Right lobe of liver (tissue), 4 donors: Measurements from ENCODE around the gene NTN4.
A peak's percentile ranks its signal among the peaks of the same experiment; 100 is the strongest.

Experiments used
- POLR2A ChIP-seq: fragments of 450-650 bp; IDR thresholded peaks from one replicate; pipeline ENCODE4 v1.6.1; 2017; ENCODE audit warnings: antibody characterized with exemption, mild to moderate bottlenecking
- TF ChIP-seq, protein P1 (sequence below), 4 donors: fragments of 200-600 bp in 3 of 4; fragments of 450-650 bp in 1 of 4; IDR thresholded peaks; one replicate each; pipeline versions ENCODE4 v1.5.1 to v1.8.0; 2016 to 2022; ENCODE audit warnings: antibody characterized with exemption in 4 of 4, mild to moderate bottlenecking in 2 of 4
- donor health status: DM: no; HTN: no; CAD: no.
- donor health status: DM: no; HTN: no; CAD: no.
- donor health status: DM: no; HTN: yes; CAD: no.

DNA sequence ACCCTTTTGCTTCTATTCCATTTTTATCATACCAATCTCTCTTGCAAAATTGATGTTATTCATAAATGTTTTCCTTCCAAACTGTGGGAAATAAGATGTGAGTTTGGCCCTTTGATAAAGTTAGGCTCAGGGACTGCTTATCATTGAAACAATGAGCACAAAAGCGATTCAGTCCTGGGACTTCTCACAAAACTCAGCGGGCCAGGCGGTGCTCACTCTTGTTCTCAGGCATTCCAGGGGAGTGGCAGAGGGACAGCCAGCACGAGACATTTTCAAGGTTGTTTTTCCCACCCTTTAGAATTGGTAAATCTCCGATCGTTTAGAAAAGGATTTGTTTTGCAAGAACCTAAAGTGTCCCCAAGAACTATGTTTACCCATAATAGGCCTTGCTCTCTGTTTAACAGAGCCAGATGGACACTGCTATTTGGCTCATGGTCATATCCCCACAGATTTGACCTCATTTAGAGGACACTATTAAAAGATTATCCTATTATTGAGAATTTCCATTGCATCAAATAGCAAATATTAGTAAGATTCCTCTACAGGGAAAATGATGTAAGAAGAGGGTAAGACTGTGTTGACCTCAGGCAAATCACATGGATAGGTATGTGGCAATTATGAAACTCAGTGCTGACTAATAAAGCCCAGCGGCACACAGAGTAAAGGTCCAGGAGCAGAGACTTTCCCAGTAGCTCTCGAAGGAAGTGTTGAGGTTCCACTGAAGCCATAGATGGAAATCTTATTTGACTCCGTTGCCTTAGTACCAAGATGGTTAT, 136.6 kb downstream of the NTN4 start:
- peak; percentile 20 for TF ChIP-seq POLR2A
- TF ChIP-seq, protein P1, sequence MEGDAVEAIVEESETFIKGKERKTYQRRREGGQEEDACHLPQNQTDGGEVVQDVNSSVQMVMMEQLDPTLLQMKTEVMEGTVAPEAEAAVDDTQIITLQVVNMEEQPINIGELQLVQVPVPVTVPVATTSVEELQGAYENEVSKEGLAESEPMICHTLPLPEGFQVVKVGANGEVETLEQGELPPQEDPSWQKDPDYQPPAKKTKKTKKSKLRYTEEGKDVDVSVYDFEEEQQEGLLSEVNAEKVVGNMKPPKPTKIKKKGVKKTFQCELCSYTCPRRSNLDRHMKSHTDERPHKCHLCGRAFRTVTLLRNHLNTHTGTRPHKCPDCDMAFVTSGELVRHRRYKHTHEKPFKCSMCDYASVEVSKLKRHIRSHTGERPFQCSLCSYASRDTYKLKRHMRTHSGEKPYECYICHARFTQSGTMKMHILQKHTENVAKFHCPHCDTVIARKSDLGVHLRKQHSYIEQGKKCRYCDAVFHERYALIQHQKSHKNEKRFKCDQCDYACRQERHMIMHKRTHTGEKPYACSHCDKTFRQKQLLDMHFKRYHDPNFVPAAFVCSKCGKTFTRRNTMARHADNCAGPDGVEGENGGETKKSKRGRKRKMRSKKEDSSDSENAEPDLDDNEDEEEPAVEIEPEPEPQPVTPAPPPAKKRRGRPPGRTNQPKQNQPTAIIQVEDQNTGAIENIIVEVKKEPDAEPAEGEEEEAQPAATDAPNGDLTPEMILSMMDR (IDR thresholded peaks at IDR 0.05) = no peak
